ENCODE data around the gene G2E3. TPM values are rescaled to one million over a fixed set of nuclear protein-coding genes. Genes with fewer than 3 reads are reported as not detected.

G2E3 gene
- total RNA-seq, 1 experiment from 2014 or later = 18.5 TPM

DNA sequence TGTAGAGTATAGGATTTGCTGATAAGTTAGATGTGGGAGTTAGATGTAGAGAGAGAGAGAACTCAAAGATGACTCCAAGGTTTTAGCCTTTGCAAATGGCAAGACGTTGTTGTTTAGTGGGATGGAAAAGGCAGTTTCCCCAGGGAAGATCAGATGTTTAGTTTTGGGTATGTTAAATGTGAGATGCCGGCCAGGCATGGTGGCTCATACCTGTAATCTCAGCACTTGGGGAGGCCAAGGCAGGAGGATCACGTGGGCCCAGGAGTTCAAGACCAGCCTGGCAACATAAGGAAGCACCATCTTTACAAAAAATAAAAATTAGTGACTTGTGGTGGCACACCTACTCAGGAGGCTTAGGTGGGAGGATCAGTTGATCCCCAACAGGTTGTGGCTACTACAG, 96.7 kb downstream of the G2E3 start:
- DNase-seq (ENCODE audit: low spot score) = no peak

DNA sequence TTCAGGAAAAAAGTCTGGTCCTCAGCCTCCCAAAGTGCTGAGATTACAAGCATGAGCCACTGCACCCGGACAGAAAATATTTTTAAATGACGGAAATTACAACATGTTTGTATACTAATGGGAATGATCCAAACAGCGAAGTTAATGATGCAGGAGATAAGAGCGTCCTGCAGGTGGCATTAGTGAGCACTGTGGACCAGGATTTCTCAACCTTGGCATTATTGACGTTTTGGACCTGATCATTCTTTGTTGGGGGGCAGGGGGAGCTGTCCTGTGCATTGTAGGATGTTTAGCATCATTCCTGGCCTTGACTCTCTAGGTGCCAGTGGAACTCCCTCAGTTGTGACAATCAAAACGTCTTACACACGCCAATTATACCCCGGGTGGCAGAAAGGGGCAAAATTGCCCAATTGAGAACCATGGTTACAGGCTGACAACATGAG, 97.3 kb downstream of the G2E3 start:
- DNase-seq (ENCODE audit: low spot score) = peak; percentile 21

DNA sequence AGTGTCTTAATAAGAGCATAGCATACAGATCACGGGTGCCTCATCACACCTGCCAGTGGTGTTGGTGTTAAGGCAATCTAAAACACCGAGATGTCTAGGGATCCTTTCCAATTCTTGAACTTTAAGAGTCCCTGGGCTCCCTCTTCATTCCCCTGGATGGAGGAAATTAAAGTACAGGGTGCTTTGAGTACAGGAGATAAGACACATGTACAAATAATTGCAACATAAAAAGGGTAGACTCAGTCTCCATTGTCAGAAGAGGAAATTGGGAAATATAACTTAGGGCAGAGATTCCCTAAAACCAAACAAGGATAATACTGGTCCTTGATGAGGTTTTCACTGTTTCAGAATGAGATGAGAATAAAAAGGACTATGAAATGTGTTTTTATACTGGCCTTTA, 98.1 kb downstream of the G2E3 start:
- DNase-seq (ENCODE audit: low spot score) = no peak

DNA sequence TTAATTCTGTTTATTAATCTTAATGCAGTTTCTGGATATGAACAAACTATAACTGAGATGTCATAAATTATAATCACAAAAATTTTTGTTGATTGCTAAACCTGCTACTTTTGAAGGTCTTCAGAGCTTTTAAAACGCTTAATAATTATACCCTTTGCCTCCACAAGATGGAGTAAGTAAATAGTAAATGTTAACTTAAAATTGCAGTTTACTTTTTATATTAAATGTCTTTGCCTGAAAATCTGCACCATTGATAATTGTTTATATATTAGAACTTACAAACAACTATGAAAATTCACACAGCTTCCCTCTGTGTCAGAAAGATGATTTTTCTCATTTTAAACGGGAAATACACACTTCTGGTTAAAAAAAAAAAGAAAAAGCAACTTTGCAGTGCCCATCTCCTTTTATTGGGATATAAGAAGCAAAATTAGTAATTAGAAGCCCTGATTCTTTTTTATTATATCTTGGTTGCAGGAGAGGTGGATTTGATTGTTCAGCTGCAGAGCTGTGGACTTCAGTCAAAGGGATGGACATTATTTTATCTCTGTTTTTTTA, 98.7 kb downstream of the G2E3 start:
- no peak for DNase-seq (ENCODE audit: low spot score)

DNA sequence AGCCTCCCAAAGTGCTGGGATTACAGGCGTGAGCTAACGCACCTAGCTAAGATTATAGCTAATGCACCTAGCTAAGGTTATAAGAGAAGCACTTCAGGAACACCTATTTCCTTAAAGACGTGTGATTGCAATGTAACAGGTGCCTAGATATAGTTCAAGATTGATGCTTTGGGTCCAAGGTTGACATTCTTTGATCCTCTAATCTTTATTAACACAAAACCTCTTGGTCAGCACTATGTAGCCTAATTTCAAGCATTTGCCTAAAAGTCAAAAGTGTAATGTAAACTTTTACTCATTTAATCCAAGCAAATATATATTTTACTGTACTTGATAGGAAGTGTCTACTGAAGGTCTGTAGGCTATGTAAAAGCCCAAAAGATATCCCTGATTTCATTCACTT, 99.7 kb downstream of the G2E3 start:
- DNase-seq (ENCODE audit: low spot score) = no peak

DNA sequence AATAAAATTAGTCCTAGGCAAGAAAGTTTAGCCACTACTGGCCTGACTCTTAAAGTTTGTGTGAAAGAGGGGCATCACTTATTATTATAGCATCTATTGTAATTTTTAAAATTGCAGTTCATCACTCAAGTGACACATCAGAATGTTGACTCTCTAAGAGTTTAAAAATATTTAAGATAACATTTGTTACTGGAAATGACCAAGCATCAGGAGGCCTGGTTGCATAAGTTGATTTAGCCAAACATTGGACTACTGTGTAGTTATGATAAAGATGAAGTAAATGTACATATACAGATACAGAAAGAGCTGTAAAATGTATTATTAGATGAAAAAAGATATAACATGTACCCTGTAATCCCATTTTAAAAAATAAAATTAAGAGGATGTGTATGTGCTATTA, 110.6 kb downstream of the G2E3 start:
- no peak for DNase-seq (ENCODE audit: low spot score)

Other genes starting within 250 kb of the G2E3 start
- 74.7 and 74.9 TPM in 2 replicates for gene SCFD1, start 63.2 kb downstream of the G2E3 start, total RNA-seq (2014; rRNA removed; shearing (Covaris generic))